Measurements from ENCODE around the gene SCNM1.

SCNM1 gene

GRCh38 chr1:151175863-151176262, 9.9 kb downstream of the SCNM1 start, which contains the start of gene TMOD4 (continued):
- TF ChIP-seq ZSCAN30 (tag by site-specific recombination; IDR thresholded peaks at IDR 0.05) (no peak), ELK4 (IDR thresholded peaks at IDR 0.05; ENCODE audit: borderline replicate concordance, low read depth, low read length) (no peak), ZNF398 (tag by site-specific recombination; IDR thresholded peaks at IDR 0.05) (peak; percentile 75), ZNF266 (tag by site-specific recombination; IDR thresholded peaks at IDR 0.05; ENCODE audit: low read depth) (no peak), ZNF629 (tag by site-specific recombination; IDR thresholded peaks at IDR 0.05) (no peak), ZNF341 (tag by site-specific recombination; IDR thresholded peaks at IDR 0.05; ENCODE audit: low read depth) (no peak), ZNF558 (tag by site-specific recombination; IDR thresholded peaks at IDR 0.05) (no peak), ZNF645 (tag by site-specific recombination; IDR thresholded peaks at IDR 0.05) (no peak), ZNF747 (tag by site-specific recombination; IDR thresholded peaks at IDR 0.05) (no peak), ZNF248 (tag by site-specific recombination; IDR thresholded peaks at IDR 0.05) (no peak), MZF1 (tag by site-specific recombination; IDR thresholded peaks at IDR 0.05; ENCODE audit: borderline replicate concordance) (no peak), ZNF76 (tag by site-specific recombination; IDR thresholded peaks at IDR 0.05; ENCODE audit: borderline replicate concordance, low read depth) (no peak), ZBTB20 (tag by site-specific recombination; IDR thresholded peaks at IDR 0.05) (no peak), KLF1 (tag by site-specific recombination; IDR thresholded peaks at IDR 0.05) (0 out of 2 replicates have a peak, but pooled peaks have one; percentile 19), ZNF335 (tag by site-specific recombination; conservative IDR thresholded peaks at IDR 0.05) (no peak), ZNF600 (tag by site-specific recombination; IDR thresholded peaks at IDR 0.05) (no peak), GLIS2 (tag by site-specific recombination; IDR thresholded peaks at IDR 0.05) (peak; percentile 43; the same call in 1 of the 2 replicates), ZNF37A (tag by site-specific recombination; IDR thresholded peaks at IDR 0.05) (no peak), CTCF (tag by site-specific recombination; IDR thresholded peaks at IDR 0.05) (peak; percentile 39; the same call in 1 of the 2 replicates), ZNF391 (tag by site-specific recombination; IDR thresholded peaks at IDR 0.05; ENCODE audit: borderline replicate concordance, low read depth) (no peak)

GRCh38 chr1:151176514-151177045, 10.6 kb downstream of the SCNM1 start:
- H3K4me3 ChIP-seq (ENCODE audit: low read depth, low read length): no peak overlapping the region
- H3K36me3 ChIP-seq (ENCODE audit: control insufficient read depth in 2 of 2, insufficient read depth in 1 of 2, low read length in 2 of 2): peaks cover 47 to 84% of the 10 kb centered on the region in 2 experiments
- H3K27ac ChIP-seq (ENCODE audit: extremely low read depth, low read depth, low read length): no peak overlapping the region
- ChIA-PET POLR2A (interaction anchor here (1.4 kb wide), 1 partner anchor 11 kb away, joined by 5 read pairs; the partner anchor contains the start of gene LYSMD1), CTCF (interaction anchor here (0.6 to 1.7 kb wide), 11 partner anchors 8 to 630 kb away, joined by 3 to 6 read pairs (median 4); partner anchors contain the start of gene VPS72)
- no peaks in the 10 kb centered on the region for H3K4me1 ChIP-seq (ENCODE audit: control insufficient read depth, insufficient read depth, low read length)
- H3K9me3 ChIP-seq (ENCODE audit: control insufficient read depth, insufficient read depth, low read depth, low read length): no peaks in the 10 kb centered on the region
- TF ChIP-seq TCF7L2 (IDR thresholded peaks at IDR 0.05; ENCODE audit: borderline replicate concordance, low read depth, low read length) (no peak), ZBTB11 (tag by site-specific recombination; conservative IDR thresholded peaks at IDR 0.05; ENCODE audit: low read depth) (no peak), YY2 (tag by site-specific recombination; IDR thresholded peaks at IDR 0.05) (no peak), ZNF121 (tag by site-specific recombination; IDR thresholded peaks at IDR 0.05) (no peak), ZNF473 (tag by site-specific recombination; IDR thresholded peaks at IDR 0.05) (no peak), ZNF19 (tag by site-specific recombination; IDR thresholded peaks at IDR 0.05; ENCODE audit: low read depth) (no peak), ZNF239 (tag by site-specific recombination; IDR thresholded peaks at IDR 0.05) (no peak), MYNN (tag by site-specific recombination; IDR thresholded peaks at IDR 0.05; ENCODE audit: borderline replicate concordance) (no peak), ZBTB20 (tag by site-specific recombination; IDR thresholded peaks at IDR 0.05) (no peak), GLI4 (tag by site-specific recombination; IDR thresholded peaks at IDR 0.05) (no peak)

Measured in HEK293 (cell line).